ENCODE results near the gene TBX5. TPM values are rescaled to one million over a fixed set of nuclear protein-coding genes. Genes with fewer than 3 reads are reported as not detected.

TBX5 gene
- total and polyA plus RNA-seq, 8 donors, result 16.8 to 63.0 (median 55.4) TPM

DNA sequence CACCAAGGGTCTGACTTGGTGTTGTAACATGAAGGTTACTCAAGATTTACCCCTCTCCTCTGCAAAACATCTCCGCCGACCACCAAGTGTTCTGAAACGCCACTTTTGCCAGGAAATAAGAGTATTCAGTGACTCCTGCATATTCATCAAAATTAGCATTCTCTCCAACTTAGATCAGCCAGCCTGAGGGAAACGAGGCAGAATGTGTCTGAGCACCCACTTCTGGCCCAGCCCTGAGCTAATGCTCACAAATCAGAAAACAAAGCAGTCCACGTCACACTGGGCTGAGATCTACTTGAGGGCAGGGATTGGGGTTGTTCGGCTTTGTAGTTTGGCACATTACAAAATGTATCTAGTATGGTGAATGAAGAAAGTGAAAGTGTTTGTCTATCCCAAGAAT lies 64.3 kb downstream of the TBX5 start:
- Histone ChIP-seq H3K4me3 (no peak overlapping the region), H3K36me3 (no peaks in the 10 kb centered on the region), H3K27ac (no peak overlapping the region), H3K4me1 (no peaks in the 10 kb centered on the region), H3K27me3 (peaks cover 0 to 6% of the 10 kb centered on the region in 2 donors), H3K9me3 (no peaks in the 10 kb centered on the region)
- TF ChIP-seq, protein P1, sequence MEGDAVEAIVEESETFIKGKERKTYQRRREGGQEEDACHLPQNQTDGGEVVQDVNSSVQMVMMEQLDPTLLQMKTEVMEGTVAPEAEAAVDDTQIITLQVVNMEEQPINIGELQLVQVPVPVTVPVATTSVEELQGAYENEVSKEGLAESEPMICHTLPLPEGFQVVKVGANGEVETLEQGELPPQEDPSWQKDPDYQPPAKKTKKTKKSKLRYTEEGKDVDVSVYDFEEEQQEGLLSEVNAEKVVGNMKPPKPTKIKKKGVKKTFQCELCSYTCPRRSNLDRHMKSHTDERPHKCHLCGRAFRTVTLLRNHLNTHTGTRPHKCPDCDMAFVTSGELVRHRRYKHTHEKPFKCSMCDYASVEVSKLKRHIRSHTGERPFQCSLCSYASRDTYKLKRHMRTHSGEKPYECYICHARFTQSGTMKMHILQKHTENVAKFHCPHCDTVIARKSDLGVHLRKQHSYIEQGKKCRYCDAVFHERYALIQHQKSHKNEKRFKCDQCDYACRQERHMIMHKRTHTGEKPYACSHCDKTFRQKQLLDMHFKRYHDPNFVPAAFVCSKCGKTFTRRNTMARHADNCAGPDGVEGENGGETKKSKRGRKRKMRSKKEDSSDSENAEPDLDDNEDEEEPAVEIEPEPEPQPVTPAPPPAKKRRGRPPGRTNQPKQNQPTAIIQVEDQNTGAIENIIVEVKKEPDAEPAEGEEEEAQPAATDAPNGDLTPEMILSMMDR (IDR thresholded peaks at IDR 0.05), result no peak
- DNase-seq (no peak), ATAC-seq (no peak)
- intact Hi-C loops (cut with DNase I), result no loop called here

DNA sequence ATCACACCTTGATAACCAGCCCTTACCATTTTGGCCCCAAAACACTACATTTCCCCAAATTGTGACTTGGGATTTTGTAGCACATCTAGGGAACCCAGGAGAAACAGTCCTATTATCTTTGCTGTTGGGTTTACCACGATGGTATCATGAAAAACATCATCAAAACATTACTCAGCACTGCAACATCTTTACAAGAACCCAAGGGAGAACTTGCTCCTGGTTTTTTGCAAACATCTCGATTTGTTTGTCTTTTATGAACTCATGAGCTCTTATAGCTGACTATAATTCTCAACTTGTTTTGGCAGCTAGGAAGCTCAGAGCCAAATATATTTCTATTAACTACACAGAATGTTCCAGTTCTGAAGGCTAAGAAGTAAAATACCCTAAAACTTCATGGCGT lies 65.7 kb downstream of the TBX5 start:
- Histone ChIP-seq H3K27ac (no peak overlapping the region), H3K4me3 (no peak overlapping the region), H3K27me3 (peaks cover 0 to 10% of the 10 kb centered on the region in 2 donors), H3K36me3 (no peaks in the 10 kb centered on the region), H3K4me1 (no peaks in the 10 kb centered on the region), H3K9me3 (no peaks in the 10 kb centered on the region)
- TF ChIP-seq, protein P1 (IDR thresholded peaks at IDR 0.05), result no peak
- ATAC-seq (no peak), DNase-seq (no peak)
- intact Hi-C loops (cut with DNase I), result no loop called here

GRCh38 chr12:114339626-114340025 lies 66.3 kb downstream of the TBX5 start:
- H3K27ac ChIP-seq, result no peak overlapping the region
- intact Hi-C loops (cut with DNase I), result no loop called here
- no peaks in the 10 kb centered on the region for H3K4me1 ChIP-seq
- H3K36me3 ChIP-seq, result no peaks in the 10 kb centered on the region
- H3K27me3 ChIP-seq, result peaks cover 0 to 10% of the 10 kb centered on the region in 2 donors
- TF ChIP-seq, protein P1 (IDR thresholded peaks at IDR 0.05), result no peak
- ATAC-seq, result no peak
- H3K4me3 ChIP-seq, result no peak overlapping the region
- DNase-seq, result no peak
- H3K9me3 ChIP-seq, result no peaks in the 10 kb centered on the region

DNA sequence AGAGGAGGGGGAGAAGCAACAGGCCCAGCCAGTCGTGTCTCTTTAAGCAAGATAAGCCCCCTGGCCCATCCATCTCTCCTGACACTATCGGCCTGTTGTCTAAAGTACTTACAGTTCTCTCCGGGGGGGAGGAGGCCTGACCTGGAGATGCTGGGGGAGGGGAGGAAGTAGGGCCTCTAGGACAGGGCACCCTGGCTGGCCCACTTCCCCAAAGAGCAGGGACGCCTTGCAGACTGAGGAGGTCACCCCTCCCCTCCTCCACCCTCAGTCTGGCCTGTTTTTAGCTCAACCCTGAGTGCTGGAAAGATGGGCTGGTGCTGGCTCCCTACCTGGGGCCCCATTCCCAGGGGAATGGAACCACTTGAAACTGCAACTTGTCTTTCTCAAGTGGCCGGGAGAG lies 70.3 kb downstream of the TBX5 start:
- TF ChIP-seq, protein P1 (IDR thresholded peaks at IDR 0.05), result no peak
- DNase-seq, result no peak
- H3K4me1 ChIP-seq, result no peaks in the 10 kb centered on the region
- no peak overlapping the region for H3K4me3 ChIP-seq
- intact Hi-C loops (cut with DNase I), result no loop called here
- peaks cover 0 to 4% of the 10 kb centered on the region in 2 donors for H3K27me3 ChIP-seq
- H3K27ac ChIP-seq, result no peak overlapping the region
- no peaks in the 10 kb centered on the region for H3K36me3 ChIP-seq
- no peak for ATAC-seq
- no peaks in the 10 kb centered on the region for H3K9me3 ChIP-seq

DNA sequence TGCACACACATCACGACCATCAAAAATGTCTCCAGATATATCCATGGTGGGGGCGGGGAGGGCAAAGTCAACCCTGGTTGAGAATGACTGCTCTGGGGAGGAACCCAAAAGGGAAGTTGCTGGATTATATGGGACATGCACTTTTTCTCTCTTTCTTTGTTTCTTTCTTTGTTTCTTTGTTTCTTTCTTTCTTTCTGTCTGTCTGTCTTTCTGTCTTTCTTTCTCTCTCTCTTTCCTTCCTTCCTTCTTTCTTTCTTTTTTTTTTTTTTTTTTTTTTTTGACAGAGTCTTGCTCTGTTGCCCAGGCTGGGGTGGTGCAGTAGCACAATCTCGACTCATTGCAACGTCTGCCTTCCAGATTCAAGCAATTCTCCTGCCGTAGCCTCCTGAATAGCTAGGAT lies 71.5 kb downstream of the TBX5 start:
- H3K27ac ChIP-seq, result no peak overlapping the region
- H3K36me3 ChIP-seq, result no peaks in the 10 kb centered on the region
- peaks cover 0 to 4% of the 10 kb centered on the region in 2 donors for H3K27me3 ChIP-seq
- intact Hi-C loops (cut with DNase I), result no loop called here
- H3K9me3 ChIP-seq, result no peaks in the 10 kb centered on the region
- TF ChIP-seq, protein P1 (IDR thresholded peaks at IDR 0.05), result no peak
- ATAC-seq (no peak), DNase-seq (no peak)
- no peaks in the 10 kb centered on the region for H3K4me1 ChIP-seq
- no peak overlapping the region for H3K4me3 ChIP-seq
